Measurements from ENCODE around the gene CACNA2D3.

- TF ChIP-seq EZH2 (IDR thresholded peaks at IDR 0.05) (no peak), POLR2AphosphoS5 (IDR thresholded peaks at IDR 0.05; ENCODE audit: borderline replicate concordance, low read depth, low read length) (no peak)
Observed at GRCh38 chr3:54223063-54223462, 100.7 kb downstream of the CACNA2D3 start.
